GM19023 (cell line): ENCODE measurements around the gene C1orf232.

ENCODE experiments used
- ATAC-seq: cut with Tn5 transposase; IDR thresholded peaks from one replicate; pipeline ENCODE4 v1.9.1; 2021; ENCODE audit warnings: mild to moderate bottlenecking, moderate library complexity; ENCODE audit not compliant: unreplicated experiment

Gene C1orf232

DNA sequence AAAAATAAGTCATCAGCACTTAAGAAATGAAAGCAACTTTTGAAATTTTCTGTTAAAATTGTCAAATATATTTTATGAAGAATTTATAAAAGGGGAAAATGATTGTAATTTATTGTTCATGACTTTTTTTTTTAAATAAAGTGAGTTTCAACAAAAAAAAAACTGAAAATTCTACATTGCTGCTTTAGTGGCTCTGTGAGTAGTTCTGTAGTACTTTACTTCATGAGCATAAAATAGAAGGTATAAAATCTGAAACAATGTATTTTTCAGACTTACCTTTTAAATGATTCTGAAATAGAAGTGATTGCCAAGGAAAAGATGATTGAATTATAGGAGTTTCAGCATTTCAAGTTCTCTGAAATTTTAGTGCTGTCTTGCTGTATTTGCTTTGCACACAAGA, 43.4 kb downstream of the C1orf232 start:
- no peak for ATAC-seq

- no peak for ATAC-seq
These were observed 44.1 kb downstream of the C1orf232 start for GRCh38 chr1:26124418-26125331.

GRCh38 chr1:26122988-26123973, 45.5 kb downstream of the C1orf232 start:
- ATAC-seq: no peak

DNA sequence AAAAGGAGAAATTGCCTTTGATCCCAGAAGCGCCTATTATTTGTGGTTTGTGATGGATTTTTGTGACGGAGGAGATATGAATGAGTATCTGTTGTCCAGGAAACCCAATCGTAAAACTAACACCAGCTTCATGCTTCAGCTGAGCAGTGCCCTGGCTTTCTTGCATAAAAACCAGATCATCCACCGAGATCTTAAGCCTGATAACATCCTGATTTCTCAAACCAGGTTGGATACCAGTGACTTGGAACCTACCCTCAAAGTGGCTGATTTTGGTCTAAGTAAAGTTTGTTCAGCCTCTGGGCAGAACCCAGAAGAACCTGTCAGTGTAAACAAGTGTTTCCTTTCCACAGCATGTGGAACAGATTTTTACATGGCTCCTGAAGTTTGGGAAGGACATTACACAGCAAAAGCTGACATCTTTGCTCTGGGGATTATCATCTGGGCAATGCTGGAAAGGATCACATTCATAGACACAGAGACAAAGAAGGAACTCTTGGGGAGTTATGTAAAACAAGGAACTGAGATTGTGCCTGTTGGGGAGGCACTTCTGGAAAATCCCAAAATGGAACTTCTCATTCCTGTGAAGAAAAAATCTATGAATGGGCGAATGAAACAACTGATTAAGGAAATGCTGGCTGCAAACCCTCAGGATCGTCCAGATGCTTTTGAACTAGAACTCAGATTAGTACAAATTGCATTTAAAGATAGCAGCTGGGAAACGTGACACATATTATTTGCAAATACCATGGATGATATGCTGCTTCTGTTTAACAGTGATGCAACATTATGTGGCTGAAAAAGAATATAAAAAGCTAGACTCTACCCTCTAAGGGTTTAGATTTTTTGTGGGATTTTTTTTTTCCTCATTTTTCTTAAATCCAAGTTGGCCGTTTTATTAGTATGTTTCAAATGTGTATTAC, 46.6 kb downstream of the C1orf232 start:
- ATAC-seq: no peak

DNA sequence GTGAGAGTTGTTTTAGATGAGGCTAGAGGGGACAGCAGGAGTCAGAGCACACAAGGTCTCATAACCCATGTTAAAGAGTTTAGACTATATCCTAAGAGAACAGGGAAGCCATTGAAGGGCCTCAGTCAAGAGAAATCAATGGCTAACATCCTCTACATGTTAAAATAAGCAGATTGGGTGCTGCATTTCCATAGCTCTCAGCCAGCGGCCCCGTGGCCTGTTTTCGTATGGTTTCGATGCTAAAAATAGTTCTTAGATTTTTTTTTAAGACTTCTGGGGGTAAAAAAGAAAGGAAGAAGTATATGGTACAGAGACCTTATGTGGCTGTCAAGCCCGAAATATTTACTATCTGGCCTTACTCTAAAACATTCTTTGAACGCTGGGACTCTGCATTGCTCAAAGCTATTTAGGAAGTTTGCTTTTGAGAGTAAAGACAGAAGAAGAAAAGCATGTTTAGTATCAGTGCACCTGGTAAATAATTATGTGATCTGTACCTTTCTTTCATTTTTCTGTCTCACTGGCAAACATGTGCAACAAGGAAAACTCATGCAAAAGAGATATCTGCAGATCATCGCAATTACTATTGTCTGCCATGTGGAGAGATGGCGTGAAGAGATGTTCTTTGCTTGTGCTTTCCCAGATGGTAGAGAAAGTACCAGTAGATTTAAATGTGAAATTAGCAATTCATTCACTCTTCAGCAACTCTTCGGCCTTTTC, 48.7 kb downstream of the C1orf232 start:
- ATAC-seq: no peak

- no peak for ATAC-seq
These were observed 54.4 kb downstream of the C1orf232 start for GRCh38 chr1:26114165-26114927.
